H1 (cell line): ENCODE data around the gene IGSF9B. TPM values are rescaled to one million over a fixed set of nuclear protein-coding genes. Genes with fewer than 3 reads are reported as not detected.

Experiments used
- CTCF ChIA-PET: fragments of 300-600 bp; sonication (Branson Sonifier 250); formaldehyde crosslinking; loops from one replicate; lab custom pipeline; 2021; ENCODE audit not compliant: partially characterized antibody; lab: Charles Lee
- POLR2A ChIA-PET: fragments of 300-600 bp; sonication (Branson Sonifier 250); formaldehyde crosslinking; loops from one replicate; lab custom pipeline; 2021; ENCODE audit warnings: inconsistent platforms; ENCODE audit not compliant: partially characterized antibody; lab: Charles Lee
- DNase-seq, 2 experiments: peaks; one replicate each; pipeline versions ENCODE4 v3.0.0 to v3.0.0-alpha.2; 2010 to 2022; ENCODE audit warnings: low spot score in 2 of 2, low read depth in 1 of 2, mixed read lengths in 1 of 2
- FAIRE-seq: peaks from 2 replicates; lab custom pipeline; 2011; peaks lifted over from hg19 to GRCh38; lab: Jason Lieb, UNC
- H2AFZ ChIP-seq: 2 replicates; pipeline ENCODE4 v1.8.1; 2012; ENCODE audit warnings: low read length, inconsistent platforms
- H2AK5ac ChIP-seq: 2 replicates; pipeline ENCODE4 v1.6.1; 2013; ENCODE audit warnings: low read depth, low read length
- H2BK120ac ChIP-seq: replicated peaks from 2 replicates; pipeline ENCODE3; 2013; ENCODE audit warnings: low read depth, low read length, inconsistent platforms
- H2BK12ac ChIP-seq: 2 replicates; pipeline ENCODE4 v1.6.1; 2013; ENCODE audit warnings: low read depth, low read length
- H2BK15ac ChIP-seq: 2 replicates; pipeline ENCODE4 v1.6.1; 2013; ENCODE audit warnings: low read length
- H2BK20ac ChIP-seq: 2 replicates; pipeline ENCODE4 v1.6.1; 2013; ENCODE audit warnings: low read length
- H2BK5ac ChIP-seq: 2 replicates; pipeline ENCODE4 v1.6.1; 2013; ENCODE audit warnings: low read depth, low read length
- H3K14ac ChIP-seq: 2 replicates; pipeline ENCODE4 v1.6.1; 2013; ENCODE audit warnings: inconsistent platforms; ENCODE audit not compliant: insufficient read length
- H3K18ac ChIP-seq: 2 replicates; pipeline ENCODE4 v1.6.1; 2013; ENCODE audit warnings: low read length; ENCODE audit errors: extremely low read depth
- H3K23ac ChIP-seq: 2 replicates; pipeline ENCODE4 v1.6.1; 2013; ENCODE audit warnings: inconsistent platforms; ENCODE audit not compliant: insufficient read length
- H3K23me2 ChIP-seq: 2 replicates; pipeline ENCODE4 v1.6.1; 2013; ENCODE audit warnings: low read depth, low read length
- H3K27ac ChIP-seq: 2 replicates; pipeline ENCODE4 v1.6.1; 2011; ENCODE audit warnings: low read depth, low read length, inconsistent platforms
- H3K27me3 ChIP-seq, 4 experiments: replicated peaks in 1 of 4; 1 replicate in 1 of 4; 2 replicates in 3 of 4; pipeline versions ENCODE4 v1.6.1 to v1.8.1; 2011 to 2013; ENCODE audit warnings: low read length in 3 of 4, mild to moderate bottlenecking in 3 of 4, inconsistent platforms in 2 of 4, mixed read lengths in 2 of 4, moderate library complexity in 1 of 4; ENCODE audit not compliant: control insufficient read depth in 3 of 4, insufficient read depth in 3 of 4; ENCODE audit errors: extremely low read depth in 1 of 4
- H3K36me3 ChIP-seq, 4 experiments: 2 replicates each; pipeline versions ENCODE4 v1.6.1 to v1.8.1; 2011 to 2013; ENCODE audit warnings: mild to moderate bottlenecking in 4 of 4, low read length in 3 of 4, moderate library complexity in 2 of 4, control low read depth in 1 of 4, inconsistent platforms in 1 of 4; ENCODE audit not compliant: insufficient read depth in 4 of 4, control insufficient read depth in 2 of 4
- H3K4ac ChIP-seq: replicated peaks from 2 replicates; pipeline ENCODE3; 2013; ENCODE audit warnings: low read length, low read depth, mixed read lengths, inconsistent platforms; ENCODE audit not compliant: insufficient read length
- H3K4me1 ChIP-seq, 4 experiments: replicated peaks in 1 of 4; 1 replicate in 1 of 4; 2 replicates in 3 of 4; pipeline versions ENCODE4 v1.6.1 to v1.8.1; 2011 to 2013; ENCODE audit warnings: low read length in 3 of 4, inconsistent platforms in 2 of 4, mixed read lengths in 1 of 4; ENCODE audit not compliant: insufficient read depth in 4 of 4, control insufficient read depth in 3 of 4
- H3K4me2 ChIP-seq, 2 experiments: 2 replicates each; pipeline versions ENCODE4 v1.6.1 to v1.8.1; 2011 to 2013; ENCODE audit warnings: low read depth in 2 of 2, low read length in 2 of 2, control low read depth in 1 of 2, inconsistent platforms in 1 of 2, mild to moderate bottlenecking in 1 of 2; ENCODE audit not compliant: insufficient read depth in 1 of 2
- H3K4me3 ChIP-seq, 4 experiments: fragments of 200-600, 300-600 bp in 1 of 4; sonication (generic), shearing (Covaris generic), sonication (Bioruptor Twin) in 1 of 4; 2 replicates each; pipeline versions ENCODE4 v1.5.1 to v1.8.1; 2011 to 2016; ENCODE audit warnings: low read length in 4 of 4, low read depth in 3 of 4, control low read depth in 2 of 4, inconsistent platforms in 2 of 4, mild to moderate bottlenecking in 2 of 4, mixed read lengths in 1 of 4, moderate library complexity in 1 of 4; ENCODE audit not compliant: insufficient read depth in 2 of 4; ENCODE audit errors: extremely low read depth in 1 of 4
- H3K56ac ChIP-seq: replicated peaks from 2 replicates; pipeline ENCODE3; 2013; ENCODE audit warnings: low read depth, mild to moderate bottlenecking, mixed read lengths, low read length, inconsistent platforms; ENCODE audit not compliant: insufficient read length
- H3K79me1 ChIP-seq: 2 replicates; pipeline ENCODE4 v1.6.1; 2013; ENCODE audit warnings: low read depth, low read length, control low read depth
- H3K79me2 ChIP-seq, 2 experiments: 2 replicates each; pipeline versions ENCODE4 v1.6.1 to v1.8.1; 2012 to 2013; ENCODE audit warnings: low read length in 2 of 2, mild to moderate bottlenecking in 2 of 2, inconsistent platforms in 1 of 2; ENCODE audit not compliant: insufficient read depth in 2 of 2, control insufficient read depth in 1 of 2
- H3K9ac ChIP-seq, 4 experiments: replicated peaks in 1 of 4; 1 replicate in 1 of 4; 2 replicates in 3 of 4; pipeline versions ENCODE4 v1.6.1 to v1.8.1; 2011 to 2013; ENCODE audit warnings: low read depth in 3 of 4, low read length in 3 of 4, control low read depth in 2 of 4, mild to moderate bottlenecking in 2 of 4, moderate library complexity in 2 of 4, inconsistent platforms in 1 of 4; ENCODE audit errors: extremely low read depth in 1 of 4
- H3K9me3 ChIP-seq, 2 experiments: 2 replicates each; pipeline versions ENCODE4 v1.6.1 to v1.8.1; 2012 to 2013; ENCODE audit warnings: mild to moderate bottlenecking in 2 of 2, moderate library complexity in 2 of 2, control low read depth in 1 of 2, inconsistent platforms in 1 of 2, low read depth in 1 of 2, low read length in 1 of 2, mixed read lengths in 1 of 2; ENCODE audit not compliant: insufficient read depth in 2 of 2
- H4K20me1 ChIP-seq, 2 experiments: replicated peaks in 1 of 2; 2 replicates each; pipeline versions ENCODE3 to v1.8.1; 2011 to 2013; ENCODE audit warnings: inconsistent platforms in 2 of 2, low read length in 2 of 2, mild to moderate bottlenecking in 1 of 2; ENCODE audit not compliant: insufficient read depth in 2 of 2, control insufficient read depth in 1 of 2
- H4K5ac ChIP-seq: 2 replicates; pipeline ENCODE4 v1.6.1; 2013; ENCODE audit warnings: low read length, low read depth, mixed read lengths, inconsistent platforms; ENCODE audit not compliant: insufficient read length
- H4K8ac ChIP-seq: 2 replicates; pipeline ENCODE4 v1.8.0; 2013; ENCODE audit warnings: mild to moderate bottlenecking, moderate library complexity, low read length, inconsistent platforms; ENCODE audit not compliant: insufficient read depth; ENCODE audit errors: extremely low read depth
- H4K91ac ChIP-seq: replicated peaks from 2 replicates; pipeline ENCODE3; 2013; ENCODE audit warnings: low read length, mixed read lengths, inconsistent platforms; ENCODE audit not compliant: insufficient read length
- CHD2 ChIP-seq: IDR thresholded peaks from 2 replicates; pipeline ENCODE4 v1.6.1; 2012; ENCODE audit warnings: low read length, improper control_type of control experiment
- CREB1 ChIP-seq: IDR thresholded peaks from 2 replicates; pipeline ENCODE4 v1.6.1; 2012; ENCODE audit warnings: inconsistent platforms
- HDAC2 ChIP-seq, 2 experiments: fragments of 300-600 bp in 1 of 2; sonication (generic) in 1 of 2; IDR thresholded peaks; 2 replicates each; pipeline ENCODE4 v1.6.1; 2011 to 2012; ENCODE audit warnings: low read depth in 2 of 2, low read length in 2 of 2, mild to moderate bottlenecking in 2 of 2, moderate library complexity in 2 of 2, borderline replicate concordance in 1 of 2, inconsistent platforms in 1 of 2
- JUND ChIP-seq: IDR thresholded peaks from 2 replicates; pipeline ENCODE4 v1.6.1; 2011; ENCODE audit warnings: mild to moderate bottlenecking, improper control_type of control experiment, low read length
- KDM4A ChIP-seq: IDR thresholded peaks from one replicate; pipeline ENCODE4 v1.7.1; 2012; ENCODE audit warnings: low read depth, mild to moderate bottlenecking, moderate library complexity, low read length, inconsistent platforms; ENCODE audit not compliant: severe bottlenecking
- POU5F1 ChIP-seq: IDR thresholded peaks from 2 replicates; pipeline ENCODE4 v1.6.1; 2011; ENCODE audit warnings: low read depth, mild to moderate bottlenecking, low read length, moderate library complexity
- SIX5 ChIP-seq: IDR thresholded peaks from 2 replicates; pipeline ENCODE4 v1.6.1; 2011; ENCODE audit warnings: mild to moderate bottlenecking, low read depth, low read length
- TAF1 ChIP-seq: IDR thresholded peaks from 2 replicates; pipeline ENCODE4 v1.6.1; 2011; ENCODE audit warnings: mild to moderate bottlenecking, low read depth, low read length
- WGBS, 2 experiments: shearing (Covaris generic) in 1 of 2; methylation state at CpG; one replicate each; pipeline versions ENCODE4 v1.1.6 to v1.1.7; 2013 to 2015; ENCODE audit warnings: low lambda C conversion rate in 2 of 2, mixed read lengths in 2 of 2, inconsistent platforms in 1 of 2, low coverage in 1 of 2, missing lambda C conversion rate in 1 of 2; ENCODE audit not compliant: insufficient replicate concordance in 2 of 2, insufficient coverage in 1 of 2, insufficient read length in 1 of 2; ENCODE audit errors: extremely low coverage in 1 of 2, missing lambda C conversion rate in 1 of 2; 5-methylcytosine and 5-hydroxymethylcytosine counted together
- polyA plus RNA-seq, 7 experiments: library from polyadenylated mRNA; depleted of rRNA in 3 of 7; stranded (reverse) in 5 of 7; unstranded in 2 of 7; fragments of >200 nt in 5 of 7; fragments of 200-250 nt in 2 of 7; gene quantifications; 1 replicate in 5 of 7; 2 replicates in 1 of 7; 4 replicates in 1 of 7; pipeline versions ENCODE4 v1.2.1 to v1.2.3, GENCODE V29; 2011 to 2013; ENCODE audit warnings: missing spikeins in 2 of 7, mixed read lengths in 2 of 7
- total RNA-seq: library from RNA; stranded (reverse); fragmentation: NEBNext Ultra II Directional; extraction: Animal tissue kit (Norgen Biotek cat#: 25700); gene quantifications from 2 replicates; pipeline ENCODE4 v1.2.1, GENCODE V29; 2021

Gene IGSF9B
- total and polyA plus RNA-seq, 2 of the 8 experiments (the other 6 are each of a cell fraction or from before 2014, with no cell fraction given), result 16.5 to 49.2 TPM

- no peak overlapping the region for H2BK15ac ChIP-seq
- no peak overlapping the region; a peak in 1 of 7 replicates for H3K9ac ChIP-seq
- 79% methylated on average over 15 of the region's 15 CpGs; no CpG with 5 or more reads in 1 of the 2 experiments for WGBS, 2 experiments
- TF ChIP-seq CHD2 (no peak), CREB1 (no peak), POU5F1 (no peak), TAF1 (no peak), HDAC2 (IDR thresholded peaks at IDR 0.05; ENCODE audit: borderline replicate concordance in 1 of 2, low read depth in 2 of 2, low read length in 2 of 2) (no peak), JUND (no peak), KDM4A (no peak), SIX5 (no peak)
Measured at GRCh38 chr11:133985981-133986944, 29.5 kb upstream of the IGSF9B start.

More at GRCh38 chr11:133985981-133986944, 29.5 kb upstream of the IGSF9B start:
- no peaks in the 10 kb centered on the region for H4K20me1 ChIP-seq
- H3K27me3 ChIP-seq, result 0 out of 7 replicates have a peak, but pooled peaks cover 0 to 2% (median 0%) of the 10 kb centered on the region in 4 experiments
- no peak overlapping the region for H3K14ac ChIP-seq
- FAIRE-seq (no peak), DNase-seq (no peak)
- no peak overlapping the region for H4K5ac ChIP-seq
- H3K36me3 ChIP-seq, result no peaks in the 10 kb centered on the region
- no peak overlapping the region; the same call in 1 of the 2 replicates for H3K18ac ChIP-seq
- no peak overlapping the region for H2BK20ac ChIP-seq
- H3K79me2 ChIP-seq, result no peaks in the 10 kb centered on the region
- H2BK12ac ChIP-seq, result no peak overlapping the region
- H3K4ac ChIP-seq, result no peak overlapping the region
- H3K79me1 ChIP-seq, result no peaks in the 10 kb centered on the region
- no peak overlapping the region for H4K91ac ChIP-seq
- no peak overlapping the region for H3K27ac ChIP-seq
- no peak overlapping the region for H2BK120ac ChIP-seq
- no peak overlapping the region for H3K56ac ChIP-seq
- H2AFZ ChIP-seq, result no peak overlapping the region
- no peak overlapping the region; the same call in 1 of the 2 replicates for H2AK5ac ChIP-seq
- H3K23ac ChIP-seq, result no peak overlapping the region
- no peak overlapping the region for H3K4me3 ChIP-seq
- CTCF ChIA-PET, result interaction anchor here (0.7 to 2.8 kb wide), 9 partner anchors 11 to 59 kb away, joined by 3 to 10 read pairs (median 4); no protein-coding TSS in a partner anchor
- H3K9me3 ChIP-seq, result no peaks in the 10 kb centered on the region
- no peak overlapping the region for H3K4me2 ChIP-seq
- H2BK5ac ChIP-seq, result no peak overlapping the region
- H3K4me1 ChIP-seq, result no peaks in the 10 kb centered on the region; a peak in 1 of 7 replicates
- POLR2A ChIA-PET, result no interaction called here
- H3K23me2 ChIP-seq, result no peaks in the 10 kb centered on the region
- H4K8ac ChIP-seq, result peak overlapping the region; percentile 71; the same call in 1 of the 2 replicates
